ENCODE data around the gene TMEM250. TPM values are rescaled to one million over a fixed set of nuclear protein-coding genes. Genes with fewer than 3 reads are reported as not detected.

Gene TMEM250
- total RNA-seq, 1 donor from 2014 or later: 37.5 TPM

GRCh38 chr9:136075134-136075841 is 43.4 kb downstream of the TMEM250 start:
- no peak for DNase-seq (ENCODE audit: low read depth)
- TF ChIP-seq CTCF (conservative IDR thresholded peaks at IDR 0.05; ENCODE audit: low read depth, low read length): no peak
- no peak overlapping the region for H3K4me3 ChIP-seq (ENCODE audit: low read depth, low read length)

- no peak for TF ChIP-seq CTCF (conservative IDR thresholded peaks at IDR 0.05; ENCODE audit: low read depth, low read length)
- H3K4me3 ChIP-seq (ENCODE audit: low read depth, low read length): no peak overlapping the region
- DNase-seq (ENCODE audit: low read depth): no peak
These were observed 44.0 kb downstream of the TMEM250 start for GRCh38 chr9:136074706-136075105.

Other genes with a start within 250 kb of the TMEM250 start
- gene CAMSAP1, start 211.3 kb downstream of the TMEM250 start, total RNA-seq: 31.1 and 35.9 TPM in 2 replicates
- gene UBAC1, start 157.5 kb downstream of the TMEM250 start, total RNA-seq: 40.9 and 60.8 TPM in 2 replicates
- gene NACC2, start 23.6 kb downstream of the TMEM250 start, total RNA-seq: 21.3 and 23.9 TPM in 2 replicates
- not detected in 2 replicates for gene LHX3, start 86.3 kb upstream of the TMEM250 start, total RNA-seq
- 17.8 and 19.2 TPM in 2 replicates for gene QSOX2, start 126.9 kb upstream of the TMEM250 start, total RNA-seq
- 0.75 TPM in 1 of 2 replicates, not detected in the other for gene CCDC187, start 185.2 kb upstream of the TMEM250 start, total RNA-seq
- gene GPSM1, start 208.7 kb upstream of the TMEM250 start, total RNA-seq: 21.1 and 28.2 TPM in 2 replicates
- gene DNLZ, start 244.9 kb upstream of the TMEM250 start, total RNA-seq: 67.2 and 73.6 TPM in 2 replicates

All from epithelial cell of proximal tubule (primary cell).